Astrocyte of the hippocampus (primary cell): ENCODE data around the gene MPDU1.

ENCODE experiments used
- DNase-seq: peaks from one replicate; pipeline ENCODE4 v3.0.0; 2011; ENCODE audit warnings: low read depth, low spot score

The MPDU1 gene

DNA sequence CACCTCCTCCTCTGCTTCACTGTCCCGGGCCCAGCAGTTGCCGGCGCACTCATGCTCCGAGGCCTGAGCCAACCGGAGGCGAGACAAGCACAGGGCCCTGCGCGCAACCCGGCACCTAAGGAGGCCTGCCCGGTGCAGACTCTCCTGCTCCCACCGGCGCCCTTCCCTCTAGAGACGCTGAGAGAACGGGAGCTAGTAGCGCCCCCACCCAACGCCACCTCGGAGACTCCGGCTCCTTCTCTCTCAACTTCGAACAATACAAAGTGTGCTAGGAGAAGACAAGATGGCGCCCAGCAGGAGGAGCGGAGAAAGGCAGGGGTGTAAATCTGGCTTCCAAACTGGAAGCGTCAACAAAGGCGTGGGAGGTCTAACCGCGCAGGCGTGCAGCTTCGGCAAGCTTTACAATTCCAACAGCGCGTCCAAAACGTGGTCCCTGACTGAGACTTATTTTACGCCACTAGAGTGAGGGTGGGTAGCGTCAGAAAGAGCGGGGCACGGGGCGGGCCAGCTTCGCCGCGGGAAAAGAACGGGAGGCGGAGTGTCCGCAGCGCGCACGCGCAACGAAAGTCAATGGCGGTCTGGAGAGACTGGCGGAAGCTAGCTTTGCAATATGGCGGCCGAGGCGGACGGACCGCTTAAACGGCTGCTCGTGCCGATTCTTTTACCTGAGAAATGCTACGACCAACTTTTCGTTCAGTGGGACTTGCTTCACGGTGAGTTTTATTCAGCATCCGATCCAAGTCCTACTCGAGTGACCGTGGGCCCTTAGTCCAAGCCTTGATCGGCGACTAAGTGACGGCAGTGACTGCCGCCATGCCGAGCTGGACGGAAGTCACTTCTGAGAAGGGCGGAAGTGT is at the start of gene MPDU1:
TSS of gene MPDU1 (plus strand) at position 600 of the 857 bp plus-strand sequence. CDS start at position 611, 11 bp downstream.
- DNase-seq: peak; percentile 99

DNA sequence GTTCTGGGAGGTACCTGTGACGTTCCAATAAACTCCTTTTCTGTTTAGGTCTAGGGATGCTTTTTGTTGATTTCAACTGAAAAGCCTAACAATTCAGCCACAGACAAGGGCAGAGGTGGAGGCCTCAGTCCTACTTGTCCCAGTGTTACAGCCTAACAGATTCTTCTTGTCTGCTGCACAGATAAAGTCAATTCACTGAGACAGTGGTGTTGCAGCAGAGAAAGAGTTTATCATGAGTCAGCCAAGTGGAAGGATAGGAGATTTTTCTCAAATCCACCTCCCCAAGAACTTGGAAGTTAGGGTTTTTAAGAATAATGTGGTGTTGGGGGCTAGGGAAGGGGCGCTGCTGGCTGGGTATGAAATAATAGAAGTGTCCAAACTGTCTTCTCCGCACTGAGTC is 45.6 kb upstream of the MPDU1 start:
- no peak for DNase-seq

DNA sequence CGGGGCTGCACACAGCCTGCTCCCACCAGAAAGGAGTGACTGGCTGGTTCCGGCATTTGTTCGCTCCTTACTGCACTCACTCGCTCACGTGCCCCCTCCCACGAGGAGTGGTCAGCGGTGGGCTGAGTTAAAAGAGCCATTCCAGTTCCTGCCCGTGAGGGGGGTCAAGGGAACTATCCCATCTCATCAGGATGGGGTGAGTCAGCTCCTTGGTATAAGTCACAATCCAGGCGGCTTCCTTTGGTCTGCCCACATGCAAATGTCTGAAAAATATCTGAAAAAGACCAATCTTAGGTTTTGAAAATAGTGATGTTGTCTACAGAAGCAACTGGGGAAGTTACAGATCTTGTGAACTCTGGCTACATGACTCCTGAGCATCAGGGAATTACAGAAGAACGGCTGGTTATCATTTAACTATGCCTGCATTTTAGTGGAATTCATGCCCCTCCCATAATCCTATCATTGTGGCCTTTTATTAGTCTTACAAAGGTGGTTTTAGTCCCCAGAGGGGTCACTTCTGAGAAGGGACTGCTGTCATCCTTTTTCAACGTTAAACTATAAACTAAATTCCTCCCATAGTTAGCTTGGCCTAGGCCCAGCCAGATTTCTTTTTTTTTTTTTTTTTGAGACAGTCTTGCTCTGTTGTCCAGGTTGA is 44.6 kb upstream of the MPDU1 start:
- DNase-seq: peak; percentile 79

DNA sequence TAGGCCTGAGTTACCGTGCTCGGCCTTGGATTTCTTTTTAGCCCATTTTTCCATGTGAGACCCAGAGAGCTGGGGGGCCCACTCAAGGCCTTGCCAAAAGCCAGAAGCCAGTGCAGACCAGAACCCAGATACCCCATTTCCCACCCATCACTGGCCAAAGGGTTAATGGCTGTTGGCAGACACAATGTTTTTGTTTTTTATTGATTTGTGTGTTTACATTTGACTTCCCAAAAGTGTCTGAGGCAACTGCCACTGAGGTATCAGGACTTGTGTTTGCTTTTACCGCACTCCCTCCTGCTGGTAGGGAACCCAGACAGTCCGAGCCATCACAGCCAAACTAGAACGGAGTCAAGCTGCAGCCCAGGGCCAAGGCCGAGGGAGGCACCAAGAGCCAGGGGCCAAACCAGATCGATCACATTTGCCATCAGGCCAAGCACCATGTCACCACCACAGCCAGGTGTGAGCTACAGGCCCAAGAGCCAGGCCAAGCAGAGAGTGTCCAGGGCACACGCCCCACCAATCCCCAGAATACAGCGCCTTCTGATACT is 42.5 kb upstream of the MPDU1 start:
- no peak for DNase-seq

DNA sequence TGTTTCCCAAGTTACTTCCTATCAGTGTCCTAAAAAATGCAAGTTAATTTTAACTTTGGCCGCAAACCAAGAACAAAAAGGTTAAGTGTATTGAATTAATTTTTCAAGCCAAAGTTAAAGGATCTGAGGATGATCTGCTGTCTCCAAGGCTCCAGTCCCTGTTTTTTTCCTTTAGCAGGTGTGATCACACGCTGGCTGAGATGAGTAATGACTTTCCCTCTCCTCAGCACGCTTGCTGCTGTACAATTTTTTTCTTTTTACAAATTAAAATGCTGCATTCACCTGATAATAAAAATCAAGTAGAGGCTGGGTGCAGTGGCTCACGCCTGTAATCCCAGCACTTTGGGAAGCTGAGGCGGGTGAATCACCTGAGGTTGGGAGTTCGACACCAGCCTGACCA is 38.7 kb upstream of the MPDU1 start:
- DNase-seq: no peak

DNA sequence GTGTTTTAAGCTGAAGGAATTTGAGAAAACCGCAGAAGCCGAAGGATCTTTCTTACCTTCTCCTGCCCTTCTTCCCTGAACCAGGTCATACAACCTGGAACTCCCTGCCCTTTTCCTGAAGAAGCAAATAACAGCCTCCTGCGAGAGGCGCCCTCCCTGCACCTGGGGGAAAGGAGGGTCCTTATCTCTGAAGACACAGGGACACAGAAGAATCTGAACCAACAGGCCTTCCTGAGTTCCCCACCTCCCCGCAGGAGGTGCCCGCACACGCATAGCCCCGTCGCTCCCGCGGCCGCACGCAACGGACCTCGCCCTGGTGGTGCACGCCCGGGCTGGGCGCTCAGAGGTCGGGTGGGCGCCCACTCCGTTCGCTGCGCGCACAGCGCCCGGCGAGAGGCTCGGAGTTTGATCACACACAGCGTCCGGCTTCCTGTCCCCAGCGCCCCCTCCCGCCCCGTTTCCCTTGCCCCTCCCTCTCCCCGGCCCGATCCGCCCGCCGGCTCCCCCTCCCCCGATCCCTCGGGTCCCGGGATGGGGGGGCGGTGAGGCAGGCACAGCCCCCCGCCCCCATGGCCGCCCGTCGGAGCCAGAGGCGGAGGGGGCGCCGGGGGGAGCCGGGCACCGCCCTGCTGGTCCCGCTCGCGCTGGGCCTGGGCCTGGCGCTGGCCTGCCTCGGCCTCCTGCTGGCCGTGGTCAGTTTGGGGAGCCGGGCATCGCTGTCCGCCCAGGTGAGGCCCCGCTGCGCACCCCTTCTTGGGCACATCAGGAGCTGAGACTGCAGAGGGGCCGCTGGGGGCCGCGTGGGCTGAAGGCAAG is 34.9 kb upstream of the MPDU1 start, which contains the start of gene TNFSF12:
TSS of gene TNFSF12 (plus strand) at position 474 of the 816 bp plus-strand sequence. CDS start at position 570, 96 bp downstream.
- DNase-seq: peak; percentile 62

DNA sequence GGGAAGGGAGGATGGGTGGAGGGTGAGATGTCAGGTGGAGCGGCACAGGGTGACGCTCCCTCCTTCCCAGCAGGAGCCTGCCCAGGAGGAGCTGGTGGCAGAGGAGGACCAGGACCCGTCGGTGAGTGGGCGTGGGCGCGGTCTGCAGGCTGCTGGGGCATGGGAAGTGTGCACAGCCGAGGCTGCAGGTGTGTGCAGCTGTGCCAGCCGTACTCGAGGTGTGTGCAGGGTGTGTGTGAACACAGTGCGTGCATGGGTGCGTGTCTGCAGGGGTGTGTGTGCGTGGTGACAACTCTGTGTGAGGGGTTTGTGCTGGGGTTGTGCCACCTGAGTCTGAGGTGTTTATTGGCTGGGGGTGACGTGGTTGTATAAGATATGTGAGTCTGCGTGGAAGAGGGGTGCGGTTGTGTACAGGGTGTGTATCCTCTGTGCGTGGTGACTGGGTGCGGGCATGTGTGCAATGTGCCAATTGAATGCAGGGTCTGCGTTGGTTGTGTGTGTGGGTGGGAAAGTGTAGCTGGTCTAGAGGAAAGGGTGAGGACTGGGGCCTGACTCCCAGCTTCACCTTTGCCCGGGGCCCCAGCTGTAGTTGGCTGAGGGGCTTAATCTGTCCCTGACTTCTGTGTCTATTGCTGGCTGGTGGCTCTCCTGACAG is 34.1 kb upstream of the MPDU1 start:
- no peak for DNase-seq

DNA sequence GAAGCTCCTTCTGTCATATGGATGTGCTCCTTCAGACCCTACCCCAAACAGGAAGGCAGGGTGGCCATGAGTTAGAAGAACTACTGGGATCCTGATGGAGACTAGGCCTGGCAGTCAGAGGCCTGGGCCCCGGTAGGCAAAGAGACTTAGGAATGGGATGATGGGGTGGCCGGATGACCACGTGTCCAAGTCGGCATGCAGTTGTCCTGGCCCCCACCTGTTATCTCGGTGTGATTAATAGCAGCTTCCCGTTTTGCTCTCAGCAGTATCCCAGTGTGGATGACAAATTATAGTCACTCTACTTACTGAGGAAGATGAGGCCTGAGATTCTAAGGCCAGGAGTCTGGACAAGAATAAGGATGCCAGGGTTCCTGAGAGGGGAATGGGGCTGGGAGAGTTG is 33.3 kb upstream of the MPDU1 start:
- no peak for DNase-seq

DNA sequence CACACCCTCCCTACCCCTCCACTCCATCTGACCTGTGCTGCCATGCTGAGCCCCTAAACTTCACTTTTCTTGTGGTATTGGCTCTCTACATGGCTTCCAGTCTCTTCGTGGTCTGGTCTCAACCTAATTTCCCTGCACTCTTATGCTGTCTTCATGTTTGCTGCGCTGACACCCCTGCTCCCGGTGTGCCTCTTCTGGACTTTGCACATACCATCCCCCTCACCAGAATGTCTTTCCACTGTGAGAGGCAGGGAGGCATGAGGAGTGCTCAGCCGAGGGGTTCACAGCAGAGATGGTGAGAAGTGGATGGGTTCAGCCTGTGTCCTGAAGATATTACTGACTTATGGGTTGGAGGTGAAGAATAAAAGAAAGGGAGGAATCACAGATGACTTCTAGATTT is 32.3 kb upstream of the MPDU1 start:
- DNase-seq: no peak

DNA sequence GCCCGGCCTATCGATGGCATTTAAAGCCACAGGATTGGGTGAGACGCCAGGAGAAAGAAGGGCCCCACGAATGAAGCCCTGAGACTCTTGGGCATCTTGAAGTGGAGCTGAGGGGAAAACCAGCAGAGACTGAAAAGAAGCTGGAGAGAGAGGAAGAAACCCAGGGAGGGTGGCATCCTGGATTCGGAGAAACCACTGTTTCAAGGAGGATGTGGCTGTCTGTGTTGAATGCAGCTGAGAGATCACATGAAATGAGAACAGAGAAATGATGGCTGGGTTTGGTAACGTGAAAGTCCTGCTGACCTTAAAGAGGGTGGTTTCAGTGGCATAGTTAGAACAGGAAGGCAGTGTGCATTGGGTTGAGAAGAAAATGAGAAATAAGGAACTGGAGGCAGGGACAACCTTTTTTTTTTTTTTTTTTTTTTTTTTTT is 31.0 kb upstream of the MPDU1 start:
- DNase-seq: no peak

DNA sequence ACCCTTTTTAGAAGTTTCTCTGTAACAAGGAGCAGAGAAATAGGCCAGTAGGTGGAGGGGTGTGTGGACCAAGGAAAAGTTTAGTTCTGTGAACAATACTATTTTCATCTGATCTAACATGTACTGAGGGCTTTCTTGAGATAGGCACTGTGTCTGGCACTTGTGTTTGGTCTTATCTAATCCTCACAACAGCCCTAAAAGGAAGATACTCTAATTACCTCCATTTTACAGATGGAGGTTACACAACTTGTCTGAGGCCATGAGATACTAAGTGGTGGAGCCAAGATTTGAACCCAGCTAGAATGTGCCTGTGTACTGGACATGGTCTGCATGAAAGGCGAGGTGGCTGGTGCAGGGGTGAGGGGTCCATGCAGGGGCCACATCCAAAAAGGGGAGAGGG is 30.3 kb upstream of the MPDU1 start:
- DNase-seq: no peak

DNA sequence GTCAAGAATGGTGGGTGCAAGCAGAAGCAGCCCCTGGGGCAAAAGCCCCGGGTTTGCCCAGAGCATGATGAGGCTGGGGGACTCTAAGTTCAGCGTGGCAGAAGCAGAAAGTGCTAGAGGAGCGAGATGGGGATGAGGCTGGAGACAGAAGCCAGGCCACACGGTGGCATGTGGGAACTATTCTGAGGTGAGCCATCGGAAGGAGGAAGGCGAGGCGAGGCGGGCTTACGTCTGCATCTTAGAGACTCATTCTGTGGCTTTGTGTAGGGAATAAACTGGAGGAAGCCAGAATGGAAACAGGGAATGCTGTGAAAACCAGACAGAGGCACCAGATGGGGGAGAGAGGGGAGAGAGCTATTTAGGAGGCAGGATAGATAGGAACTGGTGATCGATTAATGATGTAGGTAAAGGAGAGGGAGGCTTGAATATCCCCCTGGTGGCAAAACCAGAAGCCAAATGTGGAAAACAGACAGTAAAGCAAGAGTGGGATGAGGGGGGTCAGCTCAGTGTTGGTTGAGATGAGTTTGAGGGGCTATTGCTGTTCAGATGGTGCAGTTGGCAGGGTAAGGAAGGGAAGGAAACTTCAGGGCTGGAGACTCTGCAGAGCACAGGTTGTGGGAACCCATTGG is 28.2 kb upstream of the MPDU1 start:
- no peak for DNase-seq

DNA sequence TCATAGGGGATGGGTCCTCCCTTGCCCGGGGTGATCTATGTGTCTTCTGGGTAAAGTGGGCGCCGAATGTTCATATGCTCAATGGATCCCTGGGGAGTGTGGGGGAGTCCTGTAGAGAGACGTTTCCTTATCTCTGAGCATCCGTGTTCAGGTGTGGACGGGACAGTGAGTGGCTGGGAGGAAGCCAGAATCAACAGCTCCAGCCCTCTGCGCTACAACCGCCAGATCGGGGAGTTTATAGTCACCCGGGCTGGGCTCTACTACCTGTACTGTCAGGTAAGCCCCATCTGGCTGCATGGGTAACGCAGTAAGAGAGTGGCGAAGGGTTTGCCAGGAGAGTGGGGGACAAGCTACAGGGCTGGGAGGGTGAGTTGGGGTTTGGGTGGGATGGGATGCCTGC is 27.0 kb upstream of the MPDU1 start:
- no peak for DNase-seq

DNA sequence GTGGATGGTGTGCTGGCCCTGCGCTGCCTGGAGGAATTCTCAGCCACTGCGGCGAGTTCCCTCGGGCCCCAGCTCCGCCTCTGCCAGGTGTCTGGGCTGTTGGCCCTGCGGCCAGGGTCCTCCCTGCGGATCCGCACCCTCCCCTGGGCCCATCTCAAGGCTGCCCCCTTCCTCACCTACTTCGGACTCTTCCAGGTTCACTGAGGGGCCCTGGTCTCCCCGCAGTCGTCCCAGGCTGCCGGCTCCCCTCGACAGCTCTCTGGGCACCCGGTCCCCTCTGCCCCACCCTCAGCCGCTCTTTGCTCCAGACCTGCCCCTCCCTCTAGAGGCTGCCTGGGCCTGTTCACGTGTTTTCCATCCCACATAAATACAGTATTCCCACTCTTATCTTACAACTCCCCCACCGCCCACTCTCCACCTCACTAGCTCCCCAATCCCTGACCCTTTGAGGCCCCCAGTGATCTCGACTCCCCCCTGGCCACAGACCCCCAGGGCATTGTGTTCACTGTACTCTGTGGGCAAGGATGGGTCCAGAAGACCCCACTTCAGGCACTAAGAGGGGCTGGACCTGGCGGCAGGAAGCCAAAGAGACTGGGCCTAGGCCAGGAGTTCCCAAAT is 26.4 kb upstream of the MPDU1 start:
- no peak for DNase-seq

DNA sequence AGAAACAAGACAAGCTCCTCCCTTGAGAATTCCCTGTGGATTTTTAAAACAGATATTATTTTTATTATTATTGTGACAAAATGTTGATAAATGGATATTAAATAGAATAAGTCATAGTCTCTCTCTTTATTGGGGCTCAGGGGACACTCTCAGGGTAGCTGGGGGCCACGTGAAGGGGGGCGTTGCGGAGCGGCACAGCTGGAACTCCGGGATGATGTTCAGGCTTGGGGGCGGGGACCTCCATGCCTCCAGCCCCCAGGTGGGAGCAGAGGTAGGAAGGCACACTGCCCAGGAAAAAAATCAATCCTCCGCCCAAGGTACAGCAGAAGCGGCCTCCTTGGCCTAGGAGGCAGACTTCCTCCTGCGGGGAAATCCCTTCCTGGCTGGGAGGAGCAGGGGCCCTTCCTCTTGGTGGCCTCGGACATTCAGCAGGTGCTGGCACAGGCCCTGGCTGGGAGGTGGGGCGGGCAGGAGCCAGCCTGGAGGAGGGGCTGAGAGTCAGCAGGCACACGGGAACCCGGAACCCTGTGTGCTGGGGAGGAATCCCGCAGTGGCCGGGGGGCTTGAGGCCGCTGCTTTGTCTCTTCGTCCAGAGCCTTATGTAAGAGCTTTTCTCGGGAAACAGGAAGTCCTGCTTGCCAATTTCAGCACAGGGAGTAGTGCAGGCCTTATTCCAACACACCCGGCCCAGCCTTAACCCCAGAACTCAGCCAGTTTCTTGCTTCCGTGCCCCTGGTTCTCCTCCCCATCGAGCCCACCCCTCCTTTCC is 25.7 kb upstream of the MPDU1 start:
- DNase-seq: peak; percentile 73

DNA sequence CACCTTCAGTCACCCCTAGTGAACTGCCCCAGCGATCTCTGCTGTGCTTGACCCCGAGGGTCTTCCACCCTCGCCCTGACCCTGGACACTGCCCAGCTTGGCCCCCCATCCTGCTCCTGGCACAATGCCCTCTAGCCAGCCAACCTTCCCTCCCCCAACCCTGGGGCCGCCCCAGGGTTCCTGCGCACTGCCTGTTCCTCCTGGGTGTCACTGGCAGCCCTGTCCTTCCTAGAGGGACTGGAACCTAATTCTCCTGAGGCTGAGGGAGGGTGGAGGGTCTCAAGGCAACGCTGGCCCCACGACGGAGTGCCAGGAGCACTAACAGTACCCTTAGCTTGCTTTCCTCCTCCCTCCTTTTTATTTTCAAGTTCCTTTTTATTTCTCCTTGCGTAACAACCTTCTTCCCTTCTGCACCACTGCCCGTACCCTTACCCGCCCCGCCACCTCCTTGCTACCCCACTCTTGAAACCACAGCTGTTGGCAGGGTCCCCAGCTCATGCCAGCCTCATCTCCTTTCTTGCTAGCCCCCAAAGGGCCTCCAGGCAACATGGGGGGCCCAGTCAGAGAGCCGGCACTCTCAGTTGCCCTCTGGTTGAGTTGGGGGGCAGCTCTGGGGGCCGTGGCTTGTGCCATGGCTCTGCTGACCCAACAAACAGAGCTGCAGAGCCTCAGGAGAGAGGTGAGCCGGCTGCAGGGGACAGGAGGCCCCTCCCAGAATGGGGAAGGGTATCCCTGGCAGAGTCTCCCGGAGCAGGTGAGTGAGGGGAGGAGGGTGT is 24.9 kb upstream of the MPDU1 start, which contains the start of gene TNFSF13:
TSS of gene TNFSF13 (plus strand) at position 207 of the 776 bp plus-strand sequence. CDS start at position 497, 290 bp downstream.
- DNase-seq: no peak

DNA sequence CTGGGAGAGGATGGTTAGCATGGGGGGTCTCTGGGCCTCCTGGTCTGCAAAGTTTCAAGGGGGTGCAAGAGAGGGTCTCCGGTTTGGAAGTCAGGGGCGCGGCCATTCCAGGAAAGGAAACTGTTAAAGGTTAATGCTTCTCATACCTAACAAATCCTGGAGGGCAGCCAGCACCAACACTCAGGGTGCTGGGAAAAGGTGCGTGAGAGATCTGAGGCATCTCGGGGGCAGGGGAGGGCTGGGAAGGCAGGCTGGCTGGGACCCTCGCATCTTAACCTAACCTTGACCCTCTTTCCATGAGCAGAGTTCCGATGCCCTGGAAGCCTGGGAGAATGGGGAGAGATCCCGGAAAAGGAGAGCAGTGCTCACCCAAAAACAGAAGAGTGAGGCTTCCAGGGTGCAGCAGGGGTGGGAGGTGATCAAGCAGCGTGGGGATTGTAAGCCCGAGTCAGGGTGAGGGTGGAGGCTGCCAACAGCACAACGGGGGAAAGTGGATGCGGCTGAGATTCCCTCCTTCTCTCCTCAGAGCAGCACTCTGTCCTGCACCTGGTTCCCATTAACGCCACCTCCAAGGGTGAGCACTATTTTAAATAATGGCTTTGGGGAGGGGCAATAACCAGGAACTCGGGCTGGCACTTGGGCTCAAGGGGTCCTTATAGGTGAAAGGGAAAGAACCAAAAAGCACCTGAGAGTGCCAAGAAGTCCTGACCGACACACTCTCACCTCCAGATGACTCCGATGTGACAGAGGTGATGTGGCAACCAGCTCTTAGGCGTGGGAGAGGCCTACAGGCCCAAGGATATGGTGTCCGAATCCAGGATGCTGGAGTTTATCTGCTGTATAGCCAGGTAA is 24.1 kb upstream of the MPDU1 start:
- DNase-seq: no peak
